Stomach (tissue), 9 donors: ENCODE data around the gene CARD11. TPM values are rescaled to one million over a fixed set of nuclear protein-coding genes. Genes with fewer than 3 reads are reported as not detected.

Experiments
- DNase-seq, 2 donors: peaks; one replicate each; pipeline versions ENCODE4 v3.0.0 to v3.0.0-alpha.2; 2013 to 2019
- H3K27ac ChIP-seq, 5 donors: fragments of 200-600 bp in 4 of 5; sonication (generic) in 4 of 5; one replicate each; pipeline ENCODE4 v1.5.1; 2013 to 2019; ENCODE audit warnings: mild to moderate bottlenecking in 1 of 5, moderate library complexity in 1 of 5
- H3K27me3 ChIP-seq, 3 donors: fragments of 200-600 bp; sonication (generic); one replicate each; pipeline ENCODE4 v1.5.1; 2017 to 2019; ENCODE audit warnings: mixed run types in 1 of 3
- H3K36me3 ChIP-seq, 4 donors: fragments of 200-600 bp; sonication (generic); 1 replicate in 3 of 4; 2 replicates in 1 of 4; pipeline ENCODE4 v1.5.1; 2016 to 2019
- H3K4me1 ChIP-seq, 4 donors: fragments of 200-600 bp; sonication (generic); one replicate each; pipeline ENCODE4 v1.5.1; 2016 to 2019
- H3K4me3 ChIP-seq, 4 donors: fragments of 200-600 bp; sonication (generic) in 3 of 4; one replicate each; pipeline ENCODE4 v1.5.1; 2016 to 2019; ENCODE audit warnings: mild to moderate bottlenecking in 1 of 4
- H3K9me3 ChIP-seq, 4 donors: fragments of 200-600 bp; sonication (generic); one replicate each; pipeline ENCODE4 v1.5.1; 2016 to 2019
- EP300 ChIP-seq: sonication (generic); formaldehyde crosslinking; IDR thresholded peaks from one replicate; pipeline ENCODE4 v1.6.1; 2017; ENCODE audit warnings: antibody characterized with exemption
- POLR2A ChIP-seq, 4 donors: fragments of 450-650 bp; IDR thresholded peaks; one replicate each; pipeline ENCODE4 v1.6.1; 2016; ENCODE audit warnings: antibody characterized with exemption in 4 of 4, control low read depth in 2 of 4, mild to moderate bottlenecking in 1 of 4, moderate library complexity in 1 of 4
- POLR2AphosphoS5 ChIP-seq, 3 donors: sonication (generic); formaldehyde crosslinking; IDR thresholded peaks; one replicate each; pipeline ENCODE4 v1.6.1; 2016; ENCODE audit warnings: antibody characterized with exemption in 3 of 3
- WGBS, 5 donors: extraction: QIAGEN DNeasy Blood & Tissue Kit in 3 of 5; methylation state at CpG; one replicate each; pipeline versions ENCODE4 v1.1.5 to v1.1.7; 2013 to 2018; 5-methylcytosine and 5-hydroxymethylcytosine counted together
- intact Hi-C: fragments of 100-400 bp; cut with DNase I; formaldehyde crosslinking; loops from one replicate; pipeline ENCODE4 v1.15.1; 2023; ENCODE audit warnings: low total_unique reads
- polyA plus RNA-seq, 3 donors: library from polyadenylated mRNA; stranded (reverse); fragments of 200-250 nt; gene quantifications; one replicate each; pipeline ENCODE4 v1.2.3, GENCODE V29; 2013
- total RNA-seq, 5 donors: library from RNA; depleted of rRNA; stranded (reverse); fragments of >200 nt; gene quantifications; one replicate each; pipeline versions ENCODE4 v1.1.0 to v1.2.3, GENCODE V29; 2014 to 2016
- TF ChIP-seq, protein P1 (sequence below), 7 experiments: fragments of 450-650 bp in 4 of 7; fragments of 200-600 bp in 3 of 7; sonication (generic) in 3 of 7; IDR thresholded peaks; one replicate each; pipeline ENCODE4 v1.5.1; 2016 to 2019; ENCODE audit warnings: antibody characterized with exemption in 7 of 7, control low read depth in 2 of 7, mild to moderate bottlenecking in 1 of 7
- donor health status: healthy with polysubstance abuse.
- donor health status: Bipolar disorder and iron deficiency.
- donor health status: healthy.

Gene CARD11
- total and polyA plus RNA-seq, 8 donors, result 0.45 to 9.7 (median 1.8) TPM; not detected in 1

DNA sequence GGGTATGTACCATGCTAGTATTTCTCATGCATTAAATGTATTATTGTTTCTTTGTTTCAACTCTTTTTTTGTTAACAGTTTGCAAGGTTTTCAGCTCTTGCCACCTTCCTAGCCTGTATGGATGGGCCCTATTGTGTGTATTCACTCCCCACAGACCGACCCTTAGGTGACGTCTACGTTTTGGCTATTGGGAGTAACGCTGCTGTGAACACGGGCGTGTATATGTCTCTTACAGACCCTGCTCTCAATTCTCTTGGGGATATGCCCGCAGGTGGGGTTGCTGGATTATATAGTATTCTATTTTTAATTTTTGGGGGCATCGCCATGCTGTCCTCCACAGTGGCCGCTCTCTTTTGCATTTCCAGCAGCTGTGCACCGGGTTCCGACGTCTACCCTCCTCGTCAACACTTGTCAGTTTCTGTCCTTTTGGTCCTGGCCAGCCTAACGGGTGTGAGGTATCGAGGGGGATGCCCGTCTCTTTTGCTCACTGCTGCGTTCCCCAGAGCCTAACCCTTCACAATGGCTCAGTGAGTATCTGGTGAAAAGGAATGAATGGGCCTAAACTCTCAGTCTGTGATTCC is 135.5 kb downstream of the CARD11 start:
- Histone ChIP-seq H3K27ac (no peak overlapping the region), H3K27me3 (peaks cover 0 to 1% (median 0%) of the 10 kb centered on the region in 3 donors), H3K4me1 (no peaks in the 10 kb centered on the region), H3K4me3 (no peak overlapping the region), H3K9me3 (peaks cover 0 to 8% (median 3%) of the 10 kb centered on the region in 4 donors), H3K36me3 (peaks cover 0 to 4% (median 0%) of the 10 kb centered on the region in 4 donors)
- 89 to 96% (median 94%) methylated on average over 17 of the region's 17 CpGs for WGBS, 5 donors
- DNase-seq, result no peak
- intact Hi-C loops, result no loop called here
- TF ChIP-seq POLR2AphosphoS5 (IDR thresholded peaks at IDR 0.05) (no peak), POLR2A (IDR thresholded peaks at IDR 0.05) (no peak), EP300 (no peak)
- TF ChIP-seq, protein P1, sequence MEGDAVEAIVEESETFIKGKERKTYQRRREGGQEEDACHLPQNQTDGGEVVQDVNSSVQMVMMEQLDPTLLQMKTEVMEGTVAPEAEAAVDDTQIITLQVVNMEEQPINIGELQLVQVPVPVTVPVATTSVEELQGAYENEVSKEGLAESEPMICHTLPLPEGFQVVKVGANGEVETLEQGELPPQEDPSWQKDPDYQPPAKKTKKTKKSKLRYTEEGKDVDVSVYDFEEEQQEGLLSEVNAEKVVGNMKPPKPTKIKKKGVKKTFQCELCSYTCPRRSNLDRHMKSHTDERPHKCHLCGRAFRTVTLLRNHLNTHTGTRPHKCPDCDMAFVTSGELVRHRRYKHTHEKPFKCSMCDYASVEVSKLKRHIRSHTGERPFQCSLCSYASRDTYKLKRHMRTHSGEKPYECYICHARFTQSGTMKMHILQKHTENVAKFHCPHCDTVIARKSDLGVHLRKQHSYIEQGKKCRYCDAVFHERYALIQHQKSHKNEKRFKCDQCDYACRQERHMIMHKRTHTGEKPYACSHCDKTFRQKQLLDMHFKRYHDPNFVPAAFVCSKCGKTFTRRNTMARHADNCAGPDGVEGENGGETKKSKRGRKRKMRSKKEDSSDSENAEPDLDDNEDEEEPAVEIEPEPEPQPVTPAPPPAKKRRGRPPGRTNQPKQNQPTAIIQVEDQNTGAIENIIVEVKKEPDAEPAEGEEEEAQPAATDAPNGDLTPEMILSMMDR (IDR thresholded peaks at IDR 0.05), result no peak

DNA sequence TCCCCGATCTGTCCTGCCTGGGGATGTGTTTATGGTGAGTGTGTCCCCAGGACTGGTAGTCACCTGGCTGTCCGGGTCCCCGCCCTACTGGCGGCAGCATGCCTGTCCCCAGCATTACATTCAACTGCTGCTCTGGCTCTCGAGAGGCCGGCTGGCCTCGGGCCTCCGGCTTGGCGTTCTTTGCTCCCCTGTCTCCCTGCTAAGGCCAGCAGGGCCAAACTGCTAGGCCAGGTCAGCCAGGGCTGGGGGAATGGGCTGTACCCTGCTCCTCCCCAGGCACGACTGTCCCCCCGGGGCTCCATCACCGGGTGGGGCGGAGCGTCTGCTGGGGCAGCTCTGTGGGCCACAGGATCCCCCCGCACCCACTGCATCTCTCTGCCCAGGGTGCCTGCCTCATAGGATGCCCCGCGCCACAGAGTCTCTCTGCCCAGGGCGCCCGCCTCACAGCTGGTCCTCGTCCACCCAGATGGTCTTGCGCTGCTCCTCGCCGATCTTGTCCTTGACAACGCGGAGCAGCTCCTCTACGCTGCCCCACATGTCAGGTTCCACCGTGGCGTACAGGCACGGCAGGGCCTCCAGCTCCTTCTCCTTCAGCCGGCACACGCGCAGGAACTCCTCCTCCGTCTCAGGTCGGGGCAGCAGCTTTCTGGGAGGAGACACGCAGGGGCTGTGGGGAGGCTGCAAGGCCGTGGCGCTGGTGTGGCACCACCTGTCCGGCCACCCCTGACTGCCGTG is 137.3 kb downstream of the CARD11 start:
- Histone ChIP-seq H3K36me3 (peaks cover 0 to 3% (median 0%) of the 10 kb centered on the region in 4 donors), H3K4me1 (no peaks in the 10 kb centered on the region), H3K4me3 (no peak overlapping the region), H3K27ac (no peak overlapping the region), H3K9me3 (peaks cover 0 to 8% (median 3%) of the 10 kb centered on the region in 4 donors), H3K27me3 (no peaks in the 10 kb centered on the region)
- DNase-seq, result no peak
- intact Hi-C loops, result no loop called here
- WGBS, 5 donors, result 86 to 93% (median 92%) methylated on average over 35 to 39 of the region's 39 CpGs
- TF ChIP-seq, protein P1 (IDR thresholded peaks at IDR 0.05), result no peak
- TF ChIP-seq EP300, result no peak
- TF ChIP-seq POLR2A (IDR thresholded peaks at IDR 0.05), result no peak
- no peak for TF ChIP-seq POLR2AphosphoS5 (IDR thresholded peaks at IDR 0.05)

DNA sequence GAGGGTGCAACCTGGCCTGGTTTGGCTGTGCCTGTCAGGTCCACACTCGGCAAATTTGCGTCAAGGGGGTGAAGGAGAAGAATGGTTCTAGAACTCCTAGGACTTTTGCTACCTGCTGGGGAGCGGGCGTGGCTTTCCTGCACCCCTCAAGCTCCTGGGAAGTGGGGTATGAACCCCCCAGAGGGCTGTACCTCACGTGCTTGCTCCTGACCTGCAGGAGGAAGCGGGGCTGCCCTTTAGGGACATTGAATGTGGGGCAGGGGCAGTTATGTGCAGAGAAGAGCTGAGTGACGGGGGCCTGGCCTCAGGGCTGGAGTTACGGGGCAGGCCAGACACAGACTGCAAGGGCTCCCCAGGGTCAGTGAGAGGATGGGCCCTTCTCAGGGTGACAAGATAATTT is 138.2 kb downstream of the CARD11 start:
- WGBS, 5 donors, result 91 to 98% (median 93%) methylated on average over 8 of the region's 8 CpGs
- DNase-seq, result no peak
- TF ChIP-seq POLR2A (IDR thresholded peaks at IDR 0.05) (no peak), EP300 (no peak), POLR2AphosphoS5 (IDR thresholded peaks at IDR 0.05) (no peak)
- TF ChIP-seq, protein P1 (IDR thresholded peaks at IDR 0.05), result no peak
- Histone ChIP-seq H3K27me3 (no peaks in the 10 kb centered on the region), H3K4me3 (no peak overlapping the region), H3K36me3 (peaks cover 0 to 3% (median 0%) of the 10 kb centered on the region in 4 donors), H3K9me3 (peaks cover 0 to 8% (median 3%) of the 10 kb centered on the region in 4 donors), H3K4me1 (no peaks in the 10 kb centered on the region), H3K27ac (no peak overlapping the region)
- intact Hi-C loops, result no loop called here

DNA sequence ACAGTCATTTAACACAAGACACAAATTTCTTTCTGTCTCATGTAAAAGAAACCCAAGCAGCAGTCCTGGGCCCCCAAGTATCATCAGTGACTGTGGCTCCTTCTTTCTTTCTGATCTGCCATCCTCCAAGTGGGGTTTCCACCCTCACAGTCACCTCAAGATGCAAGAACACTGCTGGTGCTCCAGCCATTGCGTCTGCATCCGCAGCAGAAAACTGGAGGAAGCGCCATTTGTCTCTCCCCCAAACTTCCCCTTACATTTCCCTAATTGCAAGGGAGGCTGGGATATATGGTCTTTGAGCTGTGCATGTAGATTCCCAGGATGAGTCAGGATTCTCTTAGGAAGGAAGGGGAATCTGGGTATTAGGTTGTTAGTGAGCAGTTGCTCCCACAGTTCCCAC is 138.6 kb downstream of the CARD11 start:
- no peaks in the 10 kb centered on the region for H3K27me3 ChIP-seq
- no peak overlapping the region for H3K4me3 ChIP-seq
- no peak overlapping the region for H3K27ac ChIP-seq
- peaks cover 0 to 8% (median 3%) of the 10 kb centered on the region in 4 donors for H3K9me3 ChIP-seq
- TF ChIP-seq EP300 (no peak), POLR2A (IDR thresholded peaks at IDR 0.05) (no peak), POLR2AphosphoS5 (IDR thresholded peaks at IDR 0.05) (no peak)
- TF ChIP-seq, protein P1 (IDR thresholded peaks at IDR 0.05), result no peak
- DNase-seq, result no peak
- H3K36me3 ChIP-seq, result peaks cover 0 to 3% (median 0%) of the 10 kb centered on the region in 4 donors
- intact Hi-C loops, result no loop called here
- WGBS, 5 donors, result 92 to 99% (median 96%) methylated on average over 3 of the region's 3 CpGs
- H3K4me1 ChIP-seq, result no peaks in the 10 kb centered on the region
